ENCODE data around the gene CCNH. TPM values are rescaled to one million over a fixed set of nuclear protein-coding genes. Genes with fewer than 3 reads are reported as not detected.

CCNH gene
- total RNA-seq, 1 experiment from 2014 or later, result 121 TPM

DNA sequence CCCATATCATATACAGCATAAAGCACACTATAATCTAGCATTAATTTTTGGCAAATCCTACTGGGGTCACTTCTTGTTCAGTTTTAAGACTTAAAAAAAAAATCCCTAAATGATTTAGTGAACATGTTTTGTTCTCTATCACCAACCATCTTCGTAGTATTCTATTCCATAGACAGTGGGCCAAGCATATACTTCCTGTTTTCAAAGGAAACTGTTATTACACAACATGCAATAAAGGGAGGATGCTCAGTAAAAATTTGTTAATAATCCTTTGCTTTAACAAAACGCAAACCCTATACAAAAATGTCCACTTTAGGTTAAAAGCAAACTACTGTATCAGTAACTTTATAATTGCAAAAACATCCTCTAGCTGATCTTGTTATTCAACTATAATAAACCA, 13.0 kb downstream of the CCNH start:
- CTCF ChIA-PET, result interaction anchor here (0.6 to 1.6 kb wide), 8 partner anchors 13 to 657 kb away, joined by 3 to 20 read pairs (median 4); partner anchors contain the start of gene CCNH
- TF ChIP-seq EZH2 (IDR thresholded peaks at IDR 0.05; ENCODE audit: low read length, unreplicated experiment), result no peak
- no peak for TF ChIP-seq EZH2phosphoT487 (IDR thresholded peaks at IDR 0.05; ENCODE audit: borderline replicate concordance, low read length)
- TF ChIP-seq, protein P1, sequence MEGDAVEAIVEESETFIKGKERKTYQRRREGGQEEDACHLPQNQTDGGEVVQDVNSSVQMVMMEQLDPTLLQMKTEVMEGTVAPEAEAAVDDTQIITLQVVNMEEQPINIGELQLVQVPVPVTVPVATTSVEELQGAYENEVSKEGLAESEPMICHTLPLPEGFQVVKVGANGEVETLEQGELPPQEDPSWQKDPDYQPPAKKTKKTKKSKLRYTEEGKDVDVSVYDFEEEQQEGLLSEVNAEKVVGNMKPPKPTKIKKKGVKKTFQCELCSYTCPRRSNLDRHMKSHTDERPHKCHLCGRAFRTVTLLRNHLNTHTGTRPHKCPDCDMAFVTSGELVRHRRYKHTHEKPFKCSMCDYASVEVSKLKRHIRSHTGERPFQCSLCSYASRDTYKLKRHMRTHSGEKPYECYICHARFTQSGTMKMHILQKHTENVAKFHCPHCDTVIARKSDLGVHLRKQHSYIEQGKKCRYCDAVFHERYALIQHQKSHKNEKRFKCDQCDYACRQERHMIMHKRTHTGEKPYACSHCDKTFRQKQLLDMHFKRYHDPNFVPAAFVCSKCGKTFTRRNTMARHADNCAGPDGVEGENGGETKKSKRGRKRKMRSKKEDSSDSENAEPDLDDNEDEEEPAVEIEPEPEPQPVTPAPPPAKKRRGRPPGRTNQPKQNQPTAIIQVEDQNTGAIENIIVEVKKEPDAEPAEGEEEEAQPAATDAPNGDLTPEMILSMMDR (conservative IDR thresholded peaks at IDR 0.05; ENCODE audit: low read depth, low read length), result no peak
- Histone ChIP-seq H3K27me3 (ENCODE audit: low read length) (no peaks in the 10 kb centered on the region), H3K36me3 (ENCODE audit: low read depth, low read length) (peaks cover 83% of the 10 kb centered on the region), H3K9ac (ENCODE audit: low read length) (no peak overlapping the region), H3K4me2 (ENCODE audit: low read length) (no peak overlapping the region), H3K9me3 (ENCODE audit: low read length) (no peaks in the 10 kb centered on the region), H2AFZ (ENCODE audit: low read length) (no peak overlapping the region), H3K4me3 (ENCODE audit: low read length) (no peak overlapping the region), H3K9me2 (replicated peaks; ENCODE audit: low read length) (no peaks in the 10 kb centered on the region), H3K4me1 (ENCODE audit: insufficient read depth, low read length) (peaks cover 14% of the 10 kb centered on the region), H3K79me2 (ENCODE audit: low read length) (peaks cover 24% of the 10 kb centered on the region), H4K20me1 (ENCODE audit: low read length) (peaks cover 12% of the 10 kb centered on the region), H3K27ac (ENCODE audit: low read length) (no peak overlapping the region), H3F3A (ENCODE audit: low read length, unreplicated experiment) (peaks cover 6% of the 10 kb centered on the region)
- BruUV-seq (replicated peaks), result no TSS peak
- ATAC-seq (no peak), DNase-seq (no peak)
- POLR2A ChIA-PET (ENCODE audit: unreplicated experiment), result no interaction called here
- intact Hi-C loops (cut with micrococcal nuclease), result loop anchor here (1.0 to 5.0 kb wide), 3 partner anchors 131 to 412 kb away; no protein-coding TSS in a partner anchor

DNA sequence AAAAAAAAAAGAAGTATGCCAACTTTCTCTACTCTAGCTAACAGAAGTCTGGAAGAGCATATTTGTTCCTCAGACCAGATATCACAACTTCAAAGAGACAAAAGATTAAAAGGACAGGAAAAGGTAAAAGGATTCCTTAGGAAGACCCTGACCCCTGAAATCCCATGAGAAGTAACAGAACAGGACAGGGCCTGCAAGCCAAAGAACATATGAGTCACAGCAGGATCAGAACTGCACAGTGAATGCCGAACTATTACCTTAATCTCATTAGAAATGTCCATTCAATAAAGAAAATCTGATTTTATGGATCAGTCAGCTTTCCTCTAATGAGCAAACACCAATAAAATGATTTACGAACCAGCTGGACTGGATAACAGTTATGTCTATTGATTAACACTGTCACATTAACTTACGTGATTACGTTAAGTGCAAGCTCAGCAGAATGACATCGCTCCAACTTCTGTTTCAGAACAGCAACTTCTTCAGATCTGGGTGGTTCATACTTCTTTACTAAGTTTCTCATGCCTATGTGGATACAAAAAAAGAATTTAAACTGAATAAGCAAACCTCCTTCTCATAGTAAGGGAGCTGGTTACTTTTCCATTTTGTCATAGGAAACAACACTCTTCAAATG, 13.6 kb downstream of the CCNH start:
- BruUV-seq (replicated peaks), result no TSS peak
- Histone ChIP-seq H3K9ac (ENCODE audit: low read length) (no peak overlapping the region), H4K20me1 (ENCODE audit: low read length) (peaks cover 12% of the 10 kb centered on the region), H3K79me2 (ENCODE audit: low read length) (peaks cover 24% of the 10 kb centered on the region), H3K9me3 (ENCODE audit: low read length) (no peaks in the 10 kb centered on the region), H2AFZ (ENCODE audit: low read length) (no peak overlapping the region), H3K4me1 (ENCODE audit: insufficient read depth, low read length) (peaks cover 20% of the 10 kb centered on the region), H3K27me3 (ENCODE audit: low read length) (no peaks in the 10 kb centered on the region), H3K4me2 (ENCODE audit: low read length) (no peak overlapping the region), H3K4me3 (ENCODE audit: low read length) (no peak overlapping the region), H3K9me2 (replicated peaks; ENCODE audit: low read length) (no peaks in the 10 kb centered on the region), H3F3A (ENCODE audit: low read length, unreplicated experiment) (peaks cover 11% of the 10 kb centered on the region), H3K36me3 (ENCODE audit: low read depth, low read length) (peaks cover 80% of the 10 kb centered on the region), H3K27ac (ENCODE audit: low read length) (no peak overlapping the region)
- TF ChIP-seq EZH2 (IDR thresholded peaks at IDR 0.05; ENCODE audit: low read length, unreplicated experiment), result no peak
- TF ChIP-seq, protein P1 (conservative IDR thresholded peaks at IDR 0.05; ENCODE audit: low read depth, low read length), result no peak
- no peak for TF ChIP-seq EZH2phosphoT487 (IDR thresholded peaks at IDR 0.05; ENCODE audit: borderline replicate concordance, low read length)
- POLR2A ChIA-PET (ENCODE audit: unreplicated experiment), result no interaction called here
- CTCF ChIA-PET, result interaction anchor here (0.6 to 0.9 kb wide), 2 partner anchors 387 to 742 kb away, joined by 3 to 10 read pairs; no protein-coding TSS in a partner anchor
- no peak for ATAC-seq
- no peak for DNase-seq
- intact Hi-C loops (cut with micrococcal nuclease), result no loop called here
